NCI-H2227 (cell line): ENCODE measurements around the gene PPP1R12C.
A peak's percentile ranks its signal among the peaks of the same experiment; 100 is the strongest.

Source experiments
- DNase-seq: peaks from one replicate; lab custom pipeline; 2025; ENCODE audit not compliant: unreplicated experiment; lab: John Stamatoyannopoulos, UW

PPP1R12C gene

GRCh38 chr19:55091126-55091910, 26.1 kb downstream of the PPP1R12C start:
- DNase-seq: no peak

GRCh38 chr19:55090564-55090963, 26.9 kb downstream of the PPP1R12C start:
- no peak for DNase-seq

GRCh38 chr19:55089342-55089944, 28.0 kb downstream of the PPP1R12C start:
- DNase-seq: no peak

GRCh38 chr19:55088543-55089341, 28.7 kb downstream of the PPP1R12C start:
- DNase-seq: peak; percentile 99

GRCh38 chr19:55088021-55088451, 29.4 kb downstream of the PPP1R12C start:
- DNase-seq: no peak

- peak; percentile 52 for DNase-seq
Observed at GRCh38 chr19:55087542-55087901, 29.9 kb downstream of the PPP1R12C start.

- DNase-seq: peak; percentile 95
Observed at GRCh38 chr19:55086730-55087541, 30.5 kb downstream of the PPP1R12C start.

- no peak for DNase-seq
Observed at GRCh38 chr19:55085923-55086715, 31.3 kb downstream of the PPP1R12C start.

- no peak for DNase-seq
Observed at GRCh38 chr19:55084416-55084815, 33.0 kb downstream of the PPP1R12C start.

GRCh38 chr19:55083004-55083850, 34.2 kb downstream of the PPP1R12C start:
- DNase-seq: no peak

- DNase-seq: peak; percentile 80
Observed at GRCh38 chr19:55082020-55082851, 35.2 kb downstream of the PPP1R12C start.

GRCh38 chr19:55081770-55082019, 35.7 kb downstream of the PPP1R12C start:
- DNase-seq: no peak

GRCh38 chr19:55080968-55081769, 36.3 kb downstream of the PPP1R12C start:
- DNase-seq: peak; percentile 93

GRCh38 chr19:55080121-55080967, 37.1 kb downstream of the PPP1R12C start:
- DNase-seq: peak; percentile 98

GRCh38 chr19:55079400-55080038, 37.9 kb downstream of the PPP1R12C start:
- DNase-seq: no peak

- DNase-seq: no peak
Observed at GRCh38 chr19:55078996-55079395, 38.4 kb downstream of the PPP1R12C start.
